ENCODE results near the gene RAPGEFL1.
"Not testable (repeated sequence)": the region's sequence is repeated elsewhere in the genome, so short reads cannot be mapped to it uniquely, and the experiment has no call there.

Gene RAPGEFL1

GRCh38 chr17:40209404-40210093 lies 32.3 kb downstream of the RAPGEFL1 start:
- DNase-seq (ENCODE audit: low read depth, low spot score), result no peak

- DNase-seq (ENCODE audit: low read depth, low spot score), result not testable (repeated sequence)
These were observed 36.6 kb downstream of the RAPGEFL1 start for GRCh38 chr17:40213914-40214313.

- no peak for DNase-seq (ENCODE audit: low read depth, low spot score)
These were observed 40.9 kb downstream of the RAPGEFL1 start for GRCh38 chr17:40218006-40218739.

GRCh38 chr17:40218740-40219593 lies 41.7 kb downstream of the RAPGEFL1 start, which contains the start of gene WIPF2:
TSS of gene WIPF2 (plus strand) at chr17:40219304. CDS start at chr17:40256460, 37,156 bp downstream.
- DNase-seq (ENCODE audit: low read depth, low spot score), result peak; percentile 98

GRCh38 chr17:40219594-40220338 lies 42.5 kb downstream of the RAPGEFL1 start:
- peak; percentile 62 for DNase-seq (ENCODE audit: low read depth, low spot score)

GRCh38 chr17:40224718-40225550 lies 47.7 kb downstream of the RAPGEFL1 start:
- no peak for DNase-seq (ENCODE audit: low read depth, low spot score)

GRCh38 chr17:40229146-40229545 lies 51.9 kb downstream of the RAPGEFL1 start:
- not testable (repeated sequence) for DNase-seq (ENCODE audit: low read depth, low spot score)

GRCh38 chr17:40230670-40231069 lies 53.4 kb downstream of the RAPGEFL1 start:
- DNase-seq (ENCODE audit: low read depth, low spot score), result no peak

- DNase-seq (ENCODE audit: low read depth, low spot score), result not testable (repeated sequence)
These were observed 54.7 kb downstream of the RAPGEFL1 start for GRCh38 chr17:40231928-40232327.

- DNase-seq (ENCODE audit: low read depth, low spot score), result no peak
These were observed 64.1 kb downstream of the RAPGEFL1 start for GRCh38 chr17:40241252-40241834.

GRCh38 chr17:40242774-40243173 lies 65.5 kb downstream of the RAPGEFL1 start:
- no peak for DNase-seq (ENCODE audit: low read depth, low spot score)

- DNase-seq (ENCODE audit: low read depth, low spot score), result no peak
These were observed 66.5 kb downstream of the RAPGEFL1 start for GRCh38 chr17:40243761-40244160.

- no peak for DNase-seq (ENCODE audit: low read depth, low spot score)
These were observed 67.0 kb downstream of the RAPGEFL1 start for GRCh38 chr17:40244255-40244654.

Data from ELF-1 (cell line).